K562 (cell line): ENCODE results near the gene FAM217B. TPM values are rescaled to one million over a fixed set of nuclear protein-coding genes. Genes with fewer than 3 reads are reported as not detected.
A peak's percentile ranks its signal among the peaks of the same experiment; 100 is the strongest.

ENCODE experiments used
- CREB1 ChIP-seq, 2 experiments: sonication (generic) in 1 of 2; formaldehyde crosslinking in 1 of 2; IDR thresholded peaks; 2 replicates each; pipeline versions ENCODE4 v1.6.1 to v1.8.0; 2012 to 2022; ENCODE audit warnings: inconsistent platforms in 1 of 2, mild to moderate bottlenecking in 1 of 2, missing genetic modification reagents in 1 of 2, moderate library complexity in 1 of 2
- CREM ChIP-seq: IDR thresholded peaks from 2 replicates; pipeline ENCODE4 v1.6.1; 2014; ENCODE audit warnings: antibody characterized with exemption, low read depth
- DPF2 ChIP-seq: fragments of 450-650 bp; IDR thresholded peaks from 2 replicates; pipeline ENCODE4 v1.6.1; 2016
- ELK1 ChIP-seq: sonication (generic); formaldehyde crosslinking; IDR thresholded peaks from 2 replicates; pipeline ENCODE4 v1.8.1; 2022; ENCODE audit warnings: missing genetic modification reagents
- GABPB2 ChIP-seq: fragments of 250-450 bp; sonication (Bioruptor Pico); conservative IDR thresholded peaks from 2 replicates; pipeline ENCODE4 v1.5.1; 2021; ENCODE audit warnings: mild to moderate bottlenecking
- HMG20A ChIP-seq: fragments of 450-650 bp; formaldehyde crosslinking; conservative IDR thresholded peaks from 2 replicates; pipeline ENCODE4 v1.4.0; 2020; ENCODE audit warnings: mild to moderate bottlenecking, mixed read lengths
- ILF3 ChIP-seq: fragments of 450-650 bp; IDR thresholded peaks from 2 replicates; pipeline ENCODE4 v1.6.1; 2018; ENCODE audit warnings: antibody characterized with exemption, mild to moderate bottlenecking, moderate library complexity, borderline replicate concordance
- MTA3 ChIP-seq: fragments of 450-650 bp; formaldehyde crosslinking; IDR thresholded peaks from 2 replicates; pipeline ENCODE4 v1.6.1; 2017; ENCODE audit warnings: mild to moderate bottlenecking, borderline replicate concordance
- NFRKB ChIP-seq: fragments of 450-650 bp; IDR thresholded peaks from 2 replicates; pipeline ENCODE4 v1.6.1; 2016; ENCODE audit warnings: low read depth
- PTTG1 ChIP-seq: fragments of 450-650 bp; IDR thresholded peaks from 2 replicates; pipeline ENCODE4 v1.6.1; 2016; ENCODE audit warnings: low read depth, mild to moderate bottlenecking, missing genetic modification characterization, missing compliant biosample characterization
- SRF ChIP-seq, 2 experiments: fragments of 250-450, 450-650 bp in 1 of 2; sonication (Bioruptor Pico) in 1 of 2; sonication (generic) in 1 of 2; formaldehyde crosslinking; IDR thresholded peaks; 2 replicates each; pipeline versions ENCODE4 v1.5.0 to v1.5.1; 2020 to 2022; ENCODE audit warnings: mild to moderate bottlenecking in 1 of 2, missing genetic modification reagents in 1 of 2
- TAF15 ChIP-seq: fragments of 200-400 bp; formaldehyde crosslinking; IDR thresholded peaks from 2 replicates; pipeline ENCODE4 v1.6.1; 2017; ENCODE audit warnings: mild to moderate bottlenecking, low read depth, low read length, moderate library complexity
- XRCC3 ChIP-seq: fragments of 450-650 bp; IDR thresholded peaks from 2 replicates; pipeline ENCODE4 v1.6.1; 2017; ENCODE audit warnings: mild to moderate bottlenecking, moderate library complexity
- ZNF408 ChIP-seq: fragments of 250-450 bp; sonication (Bioruptor Pico); IDR thresholded peaks from 2 replicates; pipeline ENCODE4 v1.4.0; 2020; ENCODE audit warnings: low read depth, mild to moderate bottlenecking, moderate library complexity
- ZNF511 ChIP-seq: sonication (generic); formaldehyde crosslinking; IDR thresholded peaks from 2 replicates; pipeline ENCODE4 v1.8.0; 2022; ENCODE audit warnings: mild to moderate bottlenecking, missing genetic modification reagents
- ZSCAN29 ChIP-seq: fragments of 450-650 bp; IDR thresholded peaks from 2 replicates; pipeline ENCODE4 v1.6.1; 2017
- polyA plus RNA-seq, 8 experiments: library from polyadenylated mRNA; depleted of rRNA in 4 of 8; stranded (reverse) in 5 of 8; unstranded in 3 of 8; fragments of >200 nt; fragmentation: Nextera tagmentation in 2 of 8; fragmentation: Illumina TruSeq in 1 of 8; extraction: Ambion mirVana in 2 of 8; extraction: Trizol in 1 of 8; gene quantifications; 2 replicates each; pipeline versions ENCODE4 v1.2.1 to v1.2.3, GENCODE V29; 2011 to 2014; ENCODE audit warnings: inconsistent platforms in 1 of 8, missing spikeins in 1 of 8
- total RNA-seq, 7 experiments: library from RNA; depleted of rRNA in 6 of 7; stranded (reverse); fragments of >200 nt in 6 of 7; fragmentation: Illumina TruSeq in 2 of 7; extraction: Trizol in 2 of 7; gene quantifications; 2 replicates each; pipeline versions ENCODE4 v1.2.1 to v1.2.3, GENCODE V29; 2011 to 2021; ENCODE audit warnings: low replicate concordance in 1 of 7
- TF ChIP-seq, protein P1 (sequence below): fragments of 250-450 bp; sonication (Bioruptor Pico); IDR thresholded peaks from 2 replicates; pipeline ENCODE4 v1.9.0; 2021; ENCODE audit warnings: mild to moderate bottlenecking, inconsistent platforms
- TF ChIP-seq, protein P2 (sequence below): fragments of 250-450 bp; sonication (Bioruptor Pico); IDR thresholded peaks from 2 replicates; pipeline ENCODE4 v1.4.0; 2020; ENCODE audit warnings: borderline replicate concordance

FAM217B gene
- total and polyA plus RNA-seq, 9 of the 15 experiments (the other 6 are each of a cell fraction or from before 2014, with no cell fraction given): 4.8 to 11.4 (median 6.9) TPM

DNA sequence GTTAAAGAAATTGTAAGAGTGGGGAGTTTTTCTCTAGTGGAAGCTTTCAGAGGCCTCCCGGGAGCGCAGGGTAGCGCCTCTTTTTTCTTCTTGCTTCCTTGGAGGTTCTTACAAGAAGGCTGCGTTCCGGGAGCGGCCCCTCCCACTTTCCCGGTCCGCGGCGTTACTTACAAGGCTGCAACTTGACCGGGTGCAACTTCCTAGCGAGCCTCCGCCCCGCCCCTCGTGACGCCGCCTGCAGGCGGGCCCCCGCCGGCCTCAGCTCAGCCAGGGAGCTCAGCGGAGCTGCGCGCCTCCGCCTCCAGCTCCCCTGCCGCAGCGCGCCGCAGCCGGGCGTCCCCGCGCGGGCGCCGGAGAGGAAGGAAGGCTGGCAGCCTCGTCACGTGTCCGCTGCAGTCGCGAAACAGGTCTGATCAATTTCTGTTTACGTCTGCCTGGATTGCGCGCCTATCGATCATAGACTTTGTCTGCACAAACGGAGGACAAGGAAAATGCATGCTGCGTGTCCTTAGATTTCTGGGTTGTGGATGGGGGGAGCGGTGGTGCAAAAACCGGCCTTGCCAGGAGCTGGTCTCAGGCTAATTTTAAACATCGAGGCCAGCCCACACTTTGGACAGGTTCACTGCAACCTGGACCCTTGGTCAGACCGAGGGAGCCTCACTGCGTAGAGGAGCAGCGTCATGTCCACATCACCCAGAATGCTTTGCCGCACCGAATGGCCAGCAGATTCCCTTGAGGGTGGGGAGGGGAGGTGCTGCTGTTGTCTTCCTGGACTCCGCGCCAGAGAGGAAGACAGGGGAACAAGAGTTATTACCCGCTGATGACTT, at the start of gene FAM217B, which contains the start of gene PPP1R3D (continued):
- TF ChIP-seq ZNF511 (no peak), ELK1 (CRISPR knock-in tag) (no peak), SRF (CRISPR knock-in tag; IDR thresholded peaks at IDR 0.05) (peak in 1 of 2 experiments; percentile 6; a peak in 1 of 4 replicates), NFRKB (peak; percentile 62; the same call in 1 of the 2 replicates), MTA3 (peak; percentile 69; the same call in 1 of the 2 replicates), TAF15 (no peak), GABPB2 (CRISPR knock-in tag) (no peak), CREM (peak; percentile 73), ILF3 (no peak), CREB1 (IDR thresholded peaks at IDR 0.05) (peak; percentile 43; the same call in 1 of the 2 replicates), CREB1 (CRISPR knock-in tag; IDR thresholded peaks at IDR 0.05) (peak; percentile 24; the same call in 1 of the 2 replicates), HMG20A (CRISPR knock-in tag) (no peak), ZSCAN29 (no peak), PTTG1 (tag) (no peak), DPF2 (peak; percentile 51; the same call in 1 of the 2 replicates), XRCC3 (no peak), ZNF408 (CRISPR knock-in tag) (no peak)
- TF ChIP-seq, protein P1, sequence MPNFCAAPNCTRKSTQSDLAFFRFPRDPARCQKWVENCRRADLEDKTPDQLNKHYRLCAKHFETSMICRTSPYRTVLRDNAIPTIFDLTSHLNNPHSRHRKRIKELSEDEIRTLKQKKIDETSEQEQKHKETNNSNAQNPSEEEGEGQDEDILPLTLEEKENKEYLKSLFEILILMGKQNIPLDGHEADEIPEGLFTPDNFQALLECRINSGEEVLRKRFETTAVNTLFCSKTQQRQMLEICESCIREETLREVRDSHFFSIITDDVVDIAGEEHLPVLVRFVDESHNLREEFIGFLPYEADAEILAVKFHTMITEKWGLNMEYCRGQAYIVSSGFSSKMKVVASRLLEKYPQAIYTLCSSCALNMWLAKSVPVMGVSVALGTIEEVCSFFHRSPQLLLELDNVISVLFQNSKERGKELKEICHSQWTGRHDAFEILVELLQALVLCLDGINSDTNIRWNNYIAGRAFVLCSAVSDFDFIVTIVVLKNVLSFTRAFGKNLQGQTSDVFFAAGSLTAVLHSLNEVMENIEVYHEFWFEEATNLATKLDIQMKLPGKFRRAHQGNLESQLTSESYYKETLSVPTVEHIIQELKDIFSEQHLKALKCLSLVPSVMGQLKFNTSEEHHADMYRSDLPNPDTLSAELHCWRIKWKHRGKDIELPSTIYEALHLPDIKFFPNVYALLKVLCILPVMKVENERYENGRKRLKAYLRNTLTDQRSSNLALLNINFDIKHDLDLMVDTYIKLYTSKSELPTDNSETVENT (CRISPR knock-in tag): no peak
- TF ChIP-seq, protein P2, sequence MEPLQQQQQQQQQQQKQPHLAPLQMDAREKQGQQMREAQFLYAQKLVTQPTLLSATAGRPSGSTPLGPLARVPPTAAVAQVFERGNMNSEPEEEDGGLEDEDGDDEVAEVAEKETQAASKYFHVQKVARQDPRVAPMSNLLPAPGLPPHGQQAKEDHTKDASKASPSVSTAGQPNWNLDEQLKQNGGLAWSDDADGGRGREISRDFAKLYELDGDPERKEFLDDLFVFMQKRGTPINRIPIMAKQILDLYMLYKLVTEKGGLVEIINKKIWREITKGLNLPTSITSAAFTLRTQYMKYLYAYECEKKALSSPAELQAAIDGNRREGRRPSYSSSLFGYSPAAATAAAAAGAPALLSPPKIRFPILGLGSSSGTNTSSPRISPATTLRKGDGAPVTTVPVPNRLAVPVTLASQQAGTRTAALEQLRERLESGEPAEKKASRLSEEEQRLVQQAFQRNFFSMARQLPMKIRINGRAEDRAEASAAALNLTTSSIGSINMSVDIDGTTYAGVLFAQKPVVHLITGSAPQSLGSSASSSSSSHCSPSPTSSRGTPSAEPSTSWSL (CRISPR knock-in tag): no peak
